Measurements from ENCODE around the gene INO80E. TPM values are rescaled to one million over a fixed set of nuclear protein-coding genes. Genes with fewer than 3 reads are reported as not detected.
"Not testable (repeated sequence)": the region's sequence is repeated elsewhere in the genome, so short reads cannot be mapped to it uniquely, and the experiment has no call there.

The INO80E gene
- total RNA-seq, 1 experiment from 2014 or later = 94.1 TPM

DNA sequence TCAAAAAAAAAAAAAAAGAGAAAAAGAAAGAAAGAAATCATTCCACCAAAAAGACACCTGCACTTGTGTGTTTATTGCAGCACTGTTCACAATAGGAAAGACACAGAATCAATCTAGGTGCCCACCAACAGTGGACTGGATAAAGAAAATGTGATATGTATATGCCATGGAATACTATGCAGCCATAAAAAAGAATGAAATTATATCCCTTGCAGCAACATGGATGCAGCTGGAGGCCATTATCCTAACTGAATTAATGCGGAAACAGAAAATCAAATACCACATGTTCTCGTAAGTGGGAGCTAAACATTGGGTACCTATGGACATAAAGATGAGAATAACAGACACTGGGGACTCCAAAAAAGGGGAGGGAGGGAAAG is 21.2 kb downstream of the INO80E start:
- Histone ChIP-seq H4K8ac (replicated peaks; ENCODE audit: insufficient read length, low read depth, low read length) (no peak overlapping the region), H3K27ac (ENCODE audit: insufficient read length, low read depth, low read length) (no peak overlapping the region), H3K14ac (ENCODE audit: insufficient read depth, low read length) (no peak overlapping the region), H3K56ac (ENCODE audit: insufficient read length, low read depth, low read length) (no peak overlapping the region), H3K9ac (ENCODE audit: extremely low read depth, insufficient read length, low read length) (no peak overlapping the region), H2BK20ac (ENCODE audit: low read depth, low read length, poor library complexity, severe bottlenecking) (no peak overlapping the region), H3K4me1 (ENCODE audit: insufficient read depth, low read length) (no peaks in the 10 kb centered on the region), H3K23me2 (ENCODE audit: insufficient read length, low read depth, low read length, poor library complexity, severe bottlenecking) (peaks cover 4% of the 10 kb centered on the region), H3K4me2 (ENCODE audit: insufficient read depth, insufficient read length, low read length) (no peak overlapping the region), H2BK15ac (ENCODE audit: low read depth, low read length) (no peak overlapping the region), H2BK120ac (ENCODE audit: low read depth, low read length, poor library complexity, severe bottlenecking) (no peak overlapping the region), H2AK5ac (ENCODE audit: insufficient read length, low read length) (no peak overlapping the region), H3K79me1 (ENCODE audit: insufficient read depth, low read depth, low read length, poor library complexity, severe bottlenecking) (no peaks in the 10 kb centered on the region), H4K20me1 (ENCODE audit: control insufficient read depth, insufficient read depth, insufficient read length) (no peaks in the 10 kb centered on the region), H3T11ph (ENCODE audit: low read length) (no peak overlapping the region), H2BK5ac (ENCODE audit: insufficient read length, low read length) (no peak overlapping the region), H3K4ac (ENCODE audit: low read depth, low read length) (no peak overlapping the region), H3K9me3 (ENCODE audit: control insufficient read depth, low read depth, low read length) (no peaks in the 10 kb centered on the region), H3K23ac (ENCODE audit: insufficient read length, low read depth, low read length) (no peak overlapping the region), H3K27me3 (ENCODE audit: insufficient read depth, low read length) (no peaks in the 10 kb centered on the region; the same call in 1 of the 2 replicates), H2AFZ (ENCODE audit: low read length) (no peak overlapping the region), H2BK12ac (ENCODE audit: insufficient read length, low read depth, low read length) (no peak overlapping the region), H4K91ac (ENCODE audit: insufficient read length, low read depth, low read length) (no peak overlapping the region), H3K79me2 (ENCODE audit: insufficient read depth, low read length) (no peaks in the 10 kb centered on the region), H4K5ac (ENCODE audit: insufficient read length, low read depth, low read length) (no peak overlapping the region), H3K18ac (ENCODE audit: insufficient read length, low read depth, low read length) (no peak overlapping the region)
- Mint-ChIP-seq H3K4me3 (no peak overlapping the region), H3K27me3 (ENCODE audit: low read depth) (peaks cover 9% of the 10 kb centered on the region), H3K27ac (no peak overlapping the region), H3K4me1 (peaks cover under 1% of the 10 kb centered on the region in 2 experiments), H3K36me3 (ENCODE audit: insufficient read depth in 1 of 3, low read depth in 3 of 3) (peaks cover 0 to 4% (median 2%) of the 10 kb centered on the region in 3 experiments; a peak in 3 of 7 replicates), H3K9me3 (no peaks in the 10 kb centered on the region)
- no peak for DNase-seq
- TF ChIP-seq, protein P1, sequence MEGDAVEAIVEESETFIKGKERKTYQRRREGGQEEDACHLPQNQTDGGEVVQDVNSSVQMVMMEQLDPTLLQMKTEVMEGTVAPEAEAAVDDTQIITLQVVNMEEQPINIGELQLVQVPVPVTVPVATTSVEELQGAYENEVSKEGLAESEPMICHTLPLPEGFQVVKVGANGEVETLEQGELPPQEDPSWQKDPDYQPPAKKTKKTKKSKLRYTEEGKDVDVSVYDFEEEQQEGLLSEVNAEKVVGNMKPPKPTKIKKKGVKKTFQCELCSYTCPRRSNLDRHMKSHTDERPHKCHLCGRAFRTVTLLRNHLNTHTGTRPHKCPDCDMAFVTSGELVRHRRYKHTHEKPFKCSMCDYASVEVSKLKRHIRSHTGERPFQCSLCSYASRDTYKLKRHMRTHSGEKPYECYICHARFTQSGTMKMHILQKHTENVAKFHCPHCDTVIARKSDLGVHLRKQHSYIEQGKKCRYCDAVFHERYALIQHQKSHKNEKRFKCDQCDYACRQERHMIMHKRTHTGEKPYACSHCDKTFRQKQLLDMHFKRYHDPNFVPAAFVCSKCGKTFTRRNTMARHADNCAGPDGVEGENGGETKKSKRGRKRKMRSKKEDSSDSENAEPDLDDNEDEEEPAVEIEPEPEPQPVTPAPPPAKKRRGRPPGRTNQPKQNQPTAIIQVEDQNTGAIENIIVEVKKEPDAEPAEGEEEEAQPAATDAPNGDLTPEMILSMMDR (conservative IDR thresholded peaks at IDR 0.05) = no peak
- no CpG with 5 or more reads among the region's 2 CpGs for whole genome bisulfite sequencing (ENCODE audit: extremely low coverage, insufficient read length, low lambda C conversion rate)

DNA sequence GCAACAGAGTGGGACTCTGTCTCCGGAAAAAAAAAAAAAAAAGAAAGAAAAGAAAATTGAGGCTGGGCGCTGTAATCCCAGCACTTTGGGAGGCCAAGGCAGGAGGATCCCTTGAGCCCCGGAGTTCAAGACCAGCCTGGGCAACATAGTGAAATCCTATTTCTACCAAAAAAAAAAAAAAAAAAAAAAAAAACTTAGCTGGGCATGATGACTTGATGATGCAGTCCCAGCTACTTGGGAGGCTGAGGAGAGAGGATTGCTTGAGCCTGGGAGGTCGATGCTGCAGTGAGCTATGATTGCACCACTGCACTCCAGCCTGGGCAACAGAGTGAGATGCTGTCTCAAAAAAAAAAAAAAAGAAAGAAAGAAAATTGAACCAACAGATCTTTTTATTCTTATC is 21.9 kb downstream of the INO80E start:
- not testable (repeated sequence) for H3K9me3 Mint-ChIP-seq; H3K27me3 ChIP-seq (ENCODE audit: insufficient read depth, low read length); H3K27me3 Mint-ChIP-seq (ENCODE audit: low read depth); H4K20me1 ChIP-seq (ENCODE audit: control insufficient read depth, insufficient read depth, insufficient read length); H2AK5ac ChIP-seq (ENCODE audit: insufficient read length, low read length); H3K4ac ChIP-seq (ENCODE audit: low read depth, low read length); DNase-seq; H3K23ac ChIP-seq (ENCODE audit: insufficient read length, low read depth, low read length); H4K91ac ChIP-seq (ENCODE audit: insufficient read length, low read depth, low read length); H3K4me2 ChIP-seq (ENCODE audit: insufficient read depth, insufficient read length, low read length); H2BK120ac ChIP-seq (ENCODE audit: low read depth, low read length, poor library complexity, severe bottlenecking); H3K9me3 ChIP-seq (ENCODE audit: control insufficient read depth, low read depth, low read length); H3K27ac Mint-ChIP-seq; H2BK15ac ChIP-seq (ENCODE audit: low read depth, low read length); H3K79me1 ChIP-seq (ENCODE audit: insufficient read depth, low read depth, low read length, poor library complexity, severe bottlenecking); H3K27ac ChIP-seq (ENCODE audit: insufficient read length, low read depth, low read length); H2BK12ac ChIP-seq (ENCODE audit: insufficient read length, low read depth, low read length); H4K8ac ChIP-seq (replicated peaks; ENCODE audit: insufficient read length, low read depth, low read length); H3K14ac ChIP-seq (ENCODE audit: insufficient read depth, low read length); H3K56ac ChIP-seq (ENCODE audit: insufficient read length, low read depth, low read length); H3K4me3 Mint-ChIP-seq; H3K18ac ChIP-seq (ENCODE audit: insufficient read length, low read depth, low read length); H3K23me2 ChIP-seq (ENCODE audit: insufficient read length, low read depth, low read length, poor library complexity, severe bottlenecking); H3K79me2 ChIP-seq (ENCODE audit: insufficient read depth, low read length); H2BK20ac ChIP-seq (ENCODE audit: low read depth, low read length, poor library complexity, severe bottlenecking); H4K5ac ChIP-seq (ENCODE audit: insufficient read length, low read depth, low read length); H2AFZ ChIP-seq (ENCODE audit: low read length); H3K4me1 Mint-ChIP-seq; H3K9ac ChIP-seq (ENCODE audit: extremely low read depth, insufficient read length, low read length); H3K4me1 ChIP-seq (ENCODE audit: insufficient read depth, low read length); H2BK5ac ChIP-seq (ENCODE audit: insufficient read length, low read length); H3K36me3 Mint-ChIP-seq (ENCODE audit: insufficient read depth in 1 of 3, low read depth in 3 of 3); H3T11ph ChIP-seq (ENCODE audit: low read length)
- no CpG with 5 or more reads among the region's 4 CpGs for WGBS (ENCODE audit: extremely low coverage, insufficient read length, low lambda C conversion rate)
